Liver (tissue), 9 donors: ENCODE measurements around the gene DERA. TPM values are rescaled to one million over a fixed set of nuclear protein-coding genes. Genes with fewer than 3 reads are reported as not detected.

Source experiments
- DNase-seq: peaks from one replicate; pipeline ENCODE4 v3.0.0-alpha.2; 2017; ENCODE audit warnings: low spot score
- H3K27ac ChIP-seq, 2 donors: one replicate each; pipeline ENCODE4 v1.7.0; 2013; ENCODE audit warnings: inconsistent platforms in 2 of 2, low read length in 2 of 2, control low read depth in 1 of 2, low read depth in 1 of 2, mild to moderate bottlenecking in 1 of 2
- H3K27me3 ChIP-seq, 4 donors: one replicate each; pipeline versions ENCODE4 v1.6.1 to v1.7.0; 2013; ENCODE audit warnings: low read length in 3 of 4, inconsistent platforms in 1 of 4, mild to moderate bottlenecking in 1 of 4, moderate library complexity in 1 of 4; ENCODE audit not compliant: control insufficient read depth in 4 of 4, insufficient read depth in 4 of 4
- H3K36me3 ChIP-seq, 4 donors: one replicate each; pipeline versions ENCODE4 v1.6.1 to v1.7.0; 2013; ENCODE audit warnings: low read length in 3 of 4, mild to moderate bottlenecking in 3 of 4, low read depth in 1 of 4, moderate library complexity in 1 of 4; ENCODE audit not compliant: control insufficient read depth in 4 of 4, insufficient read depth in 3 of 4
- H3K4me1 ChIP-seq, 4 donors: one replicate each; pipeline versions ENCODE4 v1.6.1 to v1.7.0; 2013; ENCODE audit warnings: low read length in 3 of 4, mild to moderate bottlenecking in 3 of 4, moderate library complexity in 1 of 4; ENCODE audit not compliant: control insufficient read depth in 4 of 4, insufficient read depth in 4 of 4
- H3K4me3 ChIP-seq, 3 donors: one replicate each; pipeline versions ENCODE4 v1.6.1 to v1.7.0; 2013; ENCODE audit warnings: low read length in 3 of 3, control low read depth in 1 of 3, low read depth in 1 of 3, mild to moderate bottlenecking in 1 of 3
- H3K9ac ChIP-seq, 2 donors: one replicate each; pipeline ENCODE4 v1.7.0; 2013; ENCODE audit warnings: low read length in 2 of 2, mild to moderate bottlenecking in 2 of 2, moderate library complexity in 2 of 2, control low read depth in 1 of 2, low read depth in 1 of 2
- H3K9me3 ChIP-seq, 4 donors: one replicate each; pipeline versions ENCODE4 v1.6.1 to v1.7.0; 2013; ENCODE audit warnings: low read length in 3 of 4; ENCODE audit not compliant: control insufficient read depth in 4 of 4
- ATF3 ChIP-seq: IDR thresholded peaks from 2 replicates; pipeline ENCODE4 v1.6.1; 2016; ENCODE audit warnings: antibody characterized with exemption
- CTCF ChIP-seq: fragments of 150-350 bp; IDR thresholded peaks from 2 replicates; pipeline ENCODE4 v1.5.1; 2017; ENCODE audit warnings: improper control_type of control experiment, low read depth, low read length; ENCODE audit not compliant: missing input control
- EGR1 ChIP-seq, 2 donors: IDR thresholded peaks; 2 replicates each; pipeline ENCODE4 v1.6.1; 2016 to 2018; ENCODE audit warnings: antibody characterized with exemption in 2 of 2, low read depth in 2 of 2
- FOXA1 ChIP-seq: IDR thresholded peaks from 2 replicates; pipeline ENCODE4 v1.6.1; 2016; ENCODE audit warnings: antibody characterized with exemption
- FOXA2 ChIP-seq: IDR thresholded peaks from 2 replicates; pipeline ENCODE4 v1.6.1; 2016; ENCODE audit warnings: antibody characterized with exemption
- GABPA ChIP-seq, 2 donors: IDR thresholded peaks in 1 of 2; conservative IDR thresholded peaks in 1 of 2; 2 replicates each; pipeline ENCODE4 v1.6.1; 2016; ENCODE audit warnings: antibody characterized with exemption in 2 of 2, mild to moderate bottlenecking in 1 of 2, moderate library complexity in 1 of 2
- HNF4A ChIP-seq, 2 donors: conservative IDR thresholded peaks; 2 replicates each; pipeline ENCODE4 v1.6.1; 2016; ENCODE audit warnings: antibody characterized with exemption in 2 of 2, mild to moderate bottlenecking in 2 of 2
- HNF4G ChIP-seq: IDR thresholded peaks from 2 replicates; pipeline ENCODE4 v1.6.1; 2016; ENCODE audit warnings: antibody characterized with exemption
- JUND ChIP-seq, 2 donors: IDR thresholded peaks; 2 replicates each; pipeline ENCODE4 v1.6.1; 2016; ENCODE audit warnings: antibody characterized with exemption in 2 of 2
- MAX ChIP-seq: IDR thresholded peaks from 2 replicates; pipeline ENCODE4 v1.6.1; 2016; ENCODE audit warnings: antibody characterized with exemption
- NR2F2 ChIP-seq: IDR thresholded peaks from 2 replicates; pipeline ENCODE4 v1.6.1; 2016; ENCODE audit warnings: antibody characterized with exemption
- RAD21 ChIP-seq, 2 donors: IDR thresholded peaks; 2 replicates each; pipeline ENCODE4 v1.6.1; 2016; ENCODE audit warnings: antibody characterized with exemption in 2 of 2, mild to moderate bottlenecking in 2 of 2
- REST ChIP-seq: IDR thresholded peaks from 2 replicates; pipeline ENCODE4 v1.6.1; 2016; ENCODE audit warnings: antibody characterized with exemption, mild to moderate bottlenecking
- RXRA ChIP-seq, 2 donors: IDR thresholded peaks; 2 replicates each; pipeline ENCODE4 v1.6.1; 2017 to 2018; ENCODE audit warnings: antibody characterized with exemption in 2 of 2, mild to moderate bottlenecking in 1 of 2
- SP1 ChIP-seq: IDR thresholded peaks from 2 replicates; pipeline ENCODE4 v1.6.1; 2018; ENCODE audit warnings: antibody characterized with exemption, mild to moderate bottlenecking
- TAF1 ChIP-seq: conservative IDR thresholded peaks from 2 replicates; pipeline ENCODE4 v1.6.1; 2016; ENCODE audit warnings: antibody characterized with exemption, mild to moderate bottlenecking
- YY1 ChIP-seq: IDR thresholded peaks from 2 replicates; pipeline ENCODE4 v1.6.1; 2016; ENCODE audit warnings: antibody characterized with exemption, mild to moderate bottlenecking
- ZBTB33 ChIP-seq: IDR thresholded peaks from 2 replicates; pipeline ENCODE4 v1.6.1; 2016; ENCODE audit warnings: antibody characterized with exemption
- WGBS: extraction: QIAGEN DNeasy Blood & Tissue Kit; methylation state at CpG from one replicate; pipeline ENCODE4 v1.1.7; 2013; 5-methylcytosine and 5-hydroxymethylcytosine counted together
- polyA plus RNA-seq, 2 donors: library from polyadenylated mRNA; stranded (reverse) in 1 of 2; unstranded in 1 of 2; fragments of 200-250 nt in 1 of 2; fragments of >200 nt in 1 of 2; fragmentation: Nextera tagmentation in 1 of 2; extraction: Ambion mirVana in 1 of 2; gene quantifications; one replicate each; pipeline versions ENCODE4 v1.2.1 to v1.2.3, GENCODE V29; 2013 to 2015
- total RNA-seq, 2 donors: library from RNA; depleted of rRNA; stranded (reverse); fragments of >200 nt; gene quantifications; one replicate each; pipeline ENCODE4 v1.2.3, GENCODE V29; 2014
- donor health status: healthy.
- donor health status: healthy.
- donor health status: healthy.
- donor health status: healthy.
- donor health status: healthy.

The DERA gene
- total and polyA plus RNA-seq, 4 donors = 32.9 to 65.2 (median 52.4) TPM

- H3K4me1 ChIP-seq = peaks cover 0 to 17% (median 4%) of the 10 kb centered on the region in 4 donors
- WGBS = 66% methylated on average over 2 of the region's 2 CpGs
- peaks cover 0 to 1% (median 0%) of the 10 kb centered on the region in 4 donors for H3K36me3 ChIP-seq
- DNase-seq = no peak
- no peak overlapping the region for H3K9ac ChIP-seq
- no peaks in the 10 kb centered on the region for H3K27me3 ChIP-seq
- no peak for TF ChIP-seq HNF4G
- TF ChIP-seq RXRA (IDR thresholded peaks at IDR 0.05) = no peak
- no peak for TF ChIP-seq SP1
- no peak for TF ChIP-seq RAD21 (IDR thresholded peaks at IDR 0.05)
- TF ChIP-seq MAX = no peak
- no peak for TF ChIP-seq ATF3
- TF ChIP-seq REST = no peak
- TF ChIP-seq NR2F2 = no peak
- no peak for TF ChIP-seq ZBTB33
- no peak for TF ChIP-seq JUND (IDR thresholded peaks at IDR 0.05)
- TF ChIP-seq CTCF = no peak
- TF ChIP-seq EGR1 (IDR thresholded peaks at IDR 0.05; ENCODE audit: low read depth in 2 of 2) = no peak
- TF ChIP-seq HNF4A (conservative IDR thresholded peaks at IDR 0.05) = no peak
- TF ChIP-seq YY1 = no peak
- no peak for TF ChIP-seq FOXA2
- no peak for TF ChIP-seq TAF1
- TF ChIP-seq GABPA (IDR thresholded peaks at IDR 0.05 in 1 of 2, conservative IDR thresholded peaks at IDR 0.05 in 1 of 2) = no peak
- no peak for TF ChIP-seq FOXA1
- no peak overlapping the region for H3K4me3 ChIP-seq
- H3K27ac ChIP-seq = no peak overlapping the region
- H3K9me3 ChIP-seq = peaks cover 0 to 2% (median 0%) of the 10 kb centered on the region in 4 donors
Observed at GRCh38 chr12:15928346-15928745, 17.2 kb downstream of the DERA start.
